ENCODE data around the gene PRICKLE1.

The PRICKLE1 gene

GRCh38 chr12:42564996-42565395, 24.6 kb downstream of the PRICKLE1 start:
- no peaks in the 10 kb centered on the region for H3K4me1 ChIP-seq (ENCODE audit: insufficient read depth, poor library complexity, severe bottlenecking)
- no peaks in the 10 kb centered on the region for H3K27me3 ChIP-seq (ENCODE audit: insufficient read depth, poor library complexity, severe bottlenecking)
- H3K4me3 ChIP-seq (ENCODE audit: severe bottlenecking): no peak overlapping the region
- no peaks in the 10 kb centered on the region for H3K36me3 ChIP-seq (ENCODE audit: low read depth)
- TF ChIP-seq CTCF (IDR thresholded peaks at IDR 0.05; ENCODE audit: poor library complexity, severe bottlenecking): no peak
- DNase-seq (ENCODE audit: low spot score) (no peak), ATAC-seq (ENCODE audit: low read depth) (no peak)
- H3K9me3 ChIP-seq (ENCODE audit: severe bottlenecking): no peaks in the 10 kb centered on the region
- H3K27ac ChIP-seq (ENCODE audit: poor library complexity, severe bottlenecking): no peak overlapping the region

GRCh38 chr12:42564556-42564955, 25.0 kb downstream of the PRICKLE1 start:
- H3K27ac ChIP-seq (ENCODE audit: poor library complexity, severe bottlenecking): no peak overlapping the region
- no peaks in the 10 kb centered on the region for H3K36me3 ChIP-seq (ENCODE audit: low read depth)
- no peak for TF ChIP-seq CTCF (IDR thresholded peaks at IDR 0.05; ENCODE audit: poor library complexity, severe bottlenecking)
- H3K4me1 ChIP-seq (ENCODE audit: insufficient read depth, poor library complexity, severe bottlenecking): no peaks in the 10 kb centered on the region
- no peak overlapping the region for H3K4me3 ChIP-seq (ENCODE audit: severe bottlenecking)
- H3K27me3 ChIP-seq (ENCODE audit: insufficient read depth, poor library complexity, severe bottlenecking): no peaks in the 10 kb centered on the region
- DNase-seq (ENCODE audit: low spot score): no peak
- no peak for ATAC-seq (ENCODE audit: low read depth)
- no peaks in the 10 kb centered on the region for H3K9me3 ChIP-seq (ENCODE audit: severe bottlenecking)

GRCh38 chr12:42560977-42561376, 28.6 kb downstream of the PRICKLE1 start:
- TF ChIP-seq CTCF (IDR thresholded peaks at IDR 0.05; ENCODE audit: poor library complexity, severe bottlenecking): no peak
- Histone ChIP-seq H3K4me3 (ENCODE audit: severe bottlenecking) (no peak overlapping the region), H3K4me1 (ENCODE audit: insufficient read depth, poor library complexity, severe bottlenecking) (no peaks in the 10 kb centered on the region), H3K9me3 (ENCODE audit: severe bottlenecking) (no peaks in the 10 kb centered on the region), H3K36me3 (ENCODE audit: low read depth) (no peaks in the 10 kb centered on the region), H3K27me3 (ENCODE audit: insufficient read depth, poor library complexity, severe bottlenecking) (no peaks in the 10 kb centered on the region), H3K27ac (ENCODE audit: poor library complexity, severe bottlenecking) (no peak overlapping the region)
- ATAC-seq (ENCODE audit: low read depth) (no peak), DNase-seq (ENCODE audit: low spot score) (no peak)

- H3K27me3 ChIP-seq (ENCODE audit: insufficient read depth, poor library complexity, severe bottlenecking): no peaks in the 10 kb centered on the region
- H3K4me3 ChIP-seq (ENCODE audit: severe bottlenecking): no peak overlapping the region
- ATAC-seq (ENCODE audit: low read depth): no peak
- no peaks in the 10 kb centered on the region for H3K4me1 ChIP-seq (ENCODE audit: insufficient read depth, poor library complexity, severe bottlenecking)
- DNase-seq (ENCODE audit: low spot score): no peak
- H3K36me3 ChIP-seq (ENCODE audit: low read depth): no peaks in the 10 kb centered on the region
- TF ChIP-seq CTCF (IDR thresholded peaks at IDR 0.05; ENCODE audit: poor library complexity, severe bottlenecking): no peak
- H3K27ac ChIP-seq (ENCODE audit: poor library complexity, severe bottlenecking): no peak overlapping the region
- H3K9me3 ChIP-seq (ENCODE audit: severe bottlenecking): no peaks in the 10 kb centered on the region
These were observed 31.9 kb downstream of the PRICKLE1 start for GRCh38 chr12:42557586-42558172.

- TF ChIP-seq CTCF (IDR thresholded peaks at IDR 0.05; ENCODE audit: poor library complexity, severe bottlenecking): no peak
- Histone ChIP-seq H3K4me3 (ENCODE audit: severe bottlenecking) (no peak overlapping the region), H3K27ac (ENCODE audit: poor library complexity, severe bottlenecking) (no peak overlapping the region), H3K9me3 (ENCODE audit: severe bottlenecking) (no peaks in the 10 kb centered on the region), H3K27me3 (ENCODE audit: insufficient read depth, poor library complexity, severe bottlenecking) (no peaks in the 10 kb centered on the region), H3K36me3 (ENCODE audit: low read depth) (no peaks in the 10 kb centered on the region), H3K4me1 (ENCODE audit: insufficient read depth, poor library complexity, severe bottlenecking) (no peaks in the 10 kb centered on the region)
- no peak for DNase-seq (ENCODE audit: low spot score)
- no peak for ATAC-seq (ENCODE audit: low read depth)
These were observed 32.6 kb downstream of the PRICKLE1 start for GRCh38 chr12:42556917-42557316.
